ENCODE data around the gene ELP6.

GRCh38 chr3:47553407-47553806 is 39.9 kb upstream of the ELP6 start:
- TF ChIP-seq USF2 (CRISPR knock-in tag; IDR thresholded peaks at IDR 0.05) (no peak), CTCF (IDR thresholded peaks at IDR 0.05) (no peak), CREB1 (CRISPR knock-in tag; IDR thresholded peaks at IDR 0.05) (no peak), USF1 (CRISPR knock-in tag; IDR thresholded peaks at IDR 0.05) (no peak), ATF3 (CRISPR knock-in tag; conservative IDR thresholded peaks at IDR 0.05) (no peak), MAX (CRISPR knock-in tag; IDR thresholded peaks at IDR 0.05) (no peak)

Data from WTC11 (cell line).